Cardiac septum (tissue), 1 donor: Measurements from ENCODE around the gene TMEM88. TPM values are rescaled to one million over a fixed set of nuclear protein-coding genes. Genes with fewer than 3 reads are reported as not detected.
A peak's percentile ranks its signal among the peaks of the same experiment; 100 is the strongest.
"Not testable (repeated sequence)": the region's sequence is repeated elsewhere in the genome, so short reads cannot be mapped to it uniquely, and the experiment has no call there.

ENCODE experiments used
- DNase-seq: peaks from one replicate; pipeline ENCODE4 v3.0.0-alpha.2; 2020; ENCODE audit warnings: low spot score
- intact Hi-C: fragments of 100-400 bp; cut with DNase I; formaldehyde crosslinking; loops from one replicate; pipeline ENCODE4 v1.14.0; 2022
- total RNA-seq: library from RNA; stranded (reverse); fragmentation: NEBNext Ultra II Directional; extraction: Animal tissue kit (Norgen Biotek cat#: 25700); gene quantifications from one replicate; pipeline ENCODE4 v1.2.1, GENCODE V29; 2021
- donor health status: DM: no; HTN: no; CAD: no.

TMEM88 gene
- total RNA-seq, 1 donor from 2014 or later: 14.7 TPM

DNA sequence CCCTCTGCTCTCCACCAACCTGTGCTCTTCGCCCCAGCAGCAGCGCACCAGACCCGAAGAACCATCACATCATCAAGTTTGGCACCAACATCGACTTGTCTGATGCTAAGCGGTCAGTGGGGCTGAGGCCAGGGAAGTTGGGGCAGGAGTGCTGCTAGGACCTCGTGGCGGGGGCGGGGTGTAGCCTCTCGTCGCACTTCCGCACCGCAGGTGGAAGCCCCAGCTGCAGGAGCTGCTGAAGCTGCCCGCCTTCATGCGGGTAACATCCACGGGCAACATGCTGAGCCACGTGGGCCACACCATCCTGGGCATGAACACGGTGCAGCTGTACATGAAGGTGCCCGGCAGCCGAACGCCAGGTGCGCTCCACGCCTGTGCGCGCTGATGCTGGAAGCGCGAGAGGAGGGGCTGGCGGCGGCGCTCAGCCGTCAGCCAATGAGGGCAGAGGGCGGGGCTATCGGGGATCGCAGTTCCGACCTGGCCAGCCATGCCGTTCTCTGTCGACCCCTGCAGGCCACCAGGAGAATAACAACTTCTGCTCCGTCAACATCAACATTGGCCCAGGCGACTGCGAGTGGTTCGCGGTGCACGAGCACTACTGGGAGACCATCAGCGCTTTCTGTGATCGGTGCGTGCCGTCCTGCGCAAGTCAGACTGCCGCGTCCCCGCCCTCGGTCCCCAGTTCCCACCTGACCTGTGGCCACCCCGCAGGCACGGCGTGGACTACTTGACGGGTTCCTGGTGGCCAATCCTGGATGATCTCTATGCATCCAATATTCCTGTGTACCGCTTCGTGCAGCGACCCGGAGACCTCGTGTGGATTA, 3.2 kb upstream of the TMEM88 start:
- intact Hi-C loops: loop anchor here (2.0 to 5.0 kb wide), 2 partner anchors 29 to 109 kb away; no protein-coding TSS in a partner anchor
- peak; percentile 95 for DNase-seq

DNA sequence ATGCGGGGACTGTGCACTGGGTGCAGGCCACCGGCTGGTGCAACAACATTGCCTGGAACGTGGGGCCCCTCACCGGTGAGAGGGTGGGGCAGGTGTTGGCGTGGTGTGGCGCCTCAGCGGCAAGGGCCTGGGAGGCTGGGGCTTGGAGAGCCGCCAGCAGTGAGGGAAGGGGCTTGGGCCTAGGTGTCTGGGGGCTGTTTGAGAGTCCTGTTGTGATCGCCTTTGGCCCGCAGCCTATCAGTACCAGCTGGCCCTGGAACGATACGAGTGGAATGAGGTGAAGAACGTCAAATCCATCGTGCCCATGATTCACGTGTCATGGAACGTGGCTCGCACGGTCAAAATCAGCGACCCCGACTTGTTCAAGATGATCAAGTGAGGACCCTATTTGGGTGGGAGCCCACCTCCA, 2.6 kb upstream of the TMEM88 start:
- DNase-seq: no peak
- intact Hi-C loops: loop anchor here (5.0 kb wide), 1 partner anchor 110 kb away; no protein-coding TSS in a partner anchor

DNA sequence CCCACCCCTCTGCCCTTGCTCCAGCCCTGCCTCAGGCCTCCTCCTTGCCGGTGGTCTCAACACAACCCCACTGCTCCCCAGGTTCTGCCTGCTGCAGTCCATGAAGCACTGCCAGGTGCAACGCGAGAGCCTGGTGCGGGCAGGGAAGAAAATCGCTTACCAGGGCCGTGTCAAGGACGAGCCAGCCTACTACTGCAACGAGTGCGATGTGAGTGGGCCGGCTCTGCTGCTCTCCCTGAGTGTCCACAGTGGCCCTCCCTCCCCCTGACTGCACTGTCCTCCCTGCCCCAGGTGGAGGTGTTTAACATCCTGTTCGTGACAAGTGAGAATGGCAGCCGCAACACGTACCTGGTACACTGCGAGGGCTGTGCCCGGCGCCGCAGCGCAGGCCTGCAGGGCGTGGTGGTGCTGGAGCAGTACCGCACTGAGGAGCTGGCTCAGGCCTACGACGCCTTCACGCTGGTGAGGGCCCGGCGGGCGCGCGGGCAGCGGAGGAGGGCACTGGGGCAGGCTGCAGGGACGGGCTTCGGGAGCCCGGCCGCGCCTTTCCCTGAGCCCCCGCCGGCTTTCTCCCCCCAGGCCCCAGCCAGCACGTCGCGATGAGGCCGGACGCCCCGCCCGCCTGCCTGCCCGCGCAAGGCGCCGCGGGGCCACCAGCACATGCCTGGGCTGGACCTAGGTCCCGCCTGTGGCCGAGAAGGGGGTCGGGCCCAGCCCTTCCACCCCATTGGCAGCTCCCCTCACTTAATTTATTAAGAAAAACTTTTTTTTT, 1.8 kb upstream of the TMEM88 start:
- no peak for DNase-seq
- intact Hi-C loops: loop anchor here (5.0 kb wide), 1 partner anchor 111 kb away; no protein-coding TSS in a partner anchor

DNA sequence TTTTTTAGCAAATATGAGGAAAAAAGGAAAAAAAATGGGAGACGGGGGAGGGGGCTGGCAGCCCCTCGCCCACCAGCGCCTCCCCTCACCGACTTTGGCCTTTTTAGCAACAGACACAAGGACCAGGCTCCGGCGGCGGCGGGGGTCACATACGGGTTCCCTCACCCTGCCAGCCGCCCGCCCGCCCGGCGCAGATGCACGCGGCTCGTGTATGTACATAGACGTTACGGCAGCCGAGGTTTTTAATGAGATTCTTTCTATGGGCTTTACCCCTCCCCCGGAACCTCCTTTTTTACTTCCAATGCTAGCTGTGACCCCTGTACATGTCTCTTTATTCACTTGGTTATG, 1.2 kb upstream of the TMEM88 start:
- intact Hi-C loops: loop anchor here (5.0 kb wide), 1 partner anchor 111 kb away; no protein-coding TSS in a partner anchor
- no peak for DNase-seq

DNA sequence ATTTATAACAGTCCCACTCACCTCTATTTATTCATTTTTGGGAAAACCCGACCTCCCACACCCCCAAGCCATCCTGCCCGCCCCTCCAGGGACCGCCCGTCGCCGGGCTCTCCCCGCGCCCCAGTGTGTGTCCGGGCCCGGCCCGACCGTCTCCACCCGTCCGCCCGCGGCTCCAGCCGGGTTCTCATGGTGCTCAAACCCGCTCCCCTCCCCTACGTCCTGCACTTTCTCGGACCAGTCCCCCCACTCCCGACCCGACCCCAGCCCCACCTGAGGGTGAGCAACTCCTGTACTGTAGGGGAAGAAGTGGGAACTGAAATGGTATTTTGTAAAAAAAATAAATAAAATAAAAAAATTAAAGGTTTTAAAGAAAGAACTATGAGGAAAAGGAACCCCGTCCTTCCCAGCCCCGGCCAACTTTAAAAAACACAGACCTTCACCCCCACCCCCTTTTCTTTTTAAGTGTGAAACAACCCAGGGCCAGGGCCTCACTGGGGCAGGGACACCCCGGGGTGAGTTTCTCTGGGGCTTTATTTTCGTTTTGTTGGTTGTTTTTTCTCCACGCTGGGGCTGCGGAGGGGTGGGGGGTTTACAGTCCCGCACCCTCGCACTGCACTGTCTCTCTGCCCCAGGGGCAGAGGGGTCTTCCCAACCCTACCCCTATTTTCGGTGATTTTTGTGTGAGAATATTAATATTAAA, 638 bp upstream of the TMEM88 start:
- intact Hi-C loops: loop anchor here (5.0 kb wide), 1 partner anchor 112 kb away; no protein-coding TSS in a partner anchor
- DNase-seq: no peak

DNA sequence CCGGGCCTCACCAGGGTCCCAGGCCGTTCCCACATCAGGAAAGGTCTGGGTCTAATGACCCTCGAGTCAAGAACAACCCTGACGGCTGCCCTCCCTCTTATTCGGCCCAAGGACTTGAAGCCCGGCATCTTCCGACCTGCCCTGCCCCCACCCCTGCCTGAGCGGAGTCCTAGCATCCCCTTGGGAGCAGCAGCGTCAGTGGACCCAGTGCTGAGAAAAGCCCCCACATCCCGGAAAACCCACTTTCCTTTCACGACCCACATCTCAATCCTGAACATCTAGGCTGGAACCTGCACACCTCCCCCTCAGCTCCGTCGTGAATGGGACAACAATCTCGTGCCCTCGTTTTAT, 769 bp downstream of the TMEM88 start:
- intact Hi-C loops: loop anchor here (2.0 kb wide), 2 partner anchors 13 to 21 kb away; partner anchors contain the start of gene KDM6B
- DNase-seq: peak; percentile 78

DNA sequence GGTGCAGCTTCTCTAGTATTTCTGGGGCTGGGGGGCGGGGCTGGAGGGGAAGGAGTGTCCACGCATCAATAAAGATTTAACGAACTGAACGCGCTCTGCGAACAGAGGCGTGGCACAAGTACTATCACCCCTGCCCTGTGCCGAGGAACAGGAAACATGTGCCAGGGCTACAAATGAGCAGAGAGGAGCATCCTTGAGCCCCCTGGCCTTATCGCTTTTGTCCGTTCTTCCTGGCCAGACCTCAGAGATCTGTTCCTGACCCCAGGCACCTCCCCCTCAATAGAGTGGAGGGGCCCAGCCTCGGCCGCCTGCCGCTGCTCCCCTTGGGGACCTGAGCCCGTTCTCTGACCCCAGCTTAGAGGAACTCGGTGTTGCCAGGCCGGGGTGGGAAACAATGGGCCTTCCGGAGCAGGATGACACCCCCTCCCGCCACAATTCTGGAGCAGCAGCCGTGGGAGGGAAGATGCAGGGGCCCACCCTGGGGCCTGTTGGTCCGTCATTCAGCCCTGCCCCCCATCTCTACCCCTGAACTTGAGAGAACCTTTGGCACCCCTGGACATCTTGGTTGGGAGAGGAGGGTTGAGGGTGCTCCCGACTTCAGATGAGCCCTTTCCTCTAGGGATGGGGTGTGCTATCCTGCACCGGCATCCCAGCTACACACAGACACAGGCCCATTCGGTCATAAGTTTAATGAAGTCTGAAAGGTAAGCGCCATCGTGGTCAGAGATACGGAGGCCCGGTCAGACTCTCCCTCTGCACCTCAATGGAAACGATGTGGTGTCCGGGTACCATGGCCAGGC, 1.3 kb downstream of the TMEM88 start:
- intact Hi-C loops: loop anchor here (2.0 kb wide), 2 partner anchors 13 to 21 kb away; partner anchors contain the start of gene KDM6B
- DNase-seq: peak; percentile 86

DNA sequence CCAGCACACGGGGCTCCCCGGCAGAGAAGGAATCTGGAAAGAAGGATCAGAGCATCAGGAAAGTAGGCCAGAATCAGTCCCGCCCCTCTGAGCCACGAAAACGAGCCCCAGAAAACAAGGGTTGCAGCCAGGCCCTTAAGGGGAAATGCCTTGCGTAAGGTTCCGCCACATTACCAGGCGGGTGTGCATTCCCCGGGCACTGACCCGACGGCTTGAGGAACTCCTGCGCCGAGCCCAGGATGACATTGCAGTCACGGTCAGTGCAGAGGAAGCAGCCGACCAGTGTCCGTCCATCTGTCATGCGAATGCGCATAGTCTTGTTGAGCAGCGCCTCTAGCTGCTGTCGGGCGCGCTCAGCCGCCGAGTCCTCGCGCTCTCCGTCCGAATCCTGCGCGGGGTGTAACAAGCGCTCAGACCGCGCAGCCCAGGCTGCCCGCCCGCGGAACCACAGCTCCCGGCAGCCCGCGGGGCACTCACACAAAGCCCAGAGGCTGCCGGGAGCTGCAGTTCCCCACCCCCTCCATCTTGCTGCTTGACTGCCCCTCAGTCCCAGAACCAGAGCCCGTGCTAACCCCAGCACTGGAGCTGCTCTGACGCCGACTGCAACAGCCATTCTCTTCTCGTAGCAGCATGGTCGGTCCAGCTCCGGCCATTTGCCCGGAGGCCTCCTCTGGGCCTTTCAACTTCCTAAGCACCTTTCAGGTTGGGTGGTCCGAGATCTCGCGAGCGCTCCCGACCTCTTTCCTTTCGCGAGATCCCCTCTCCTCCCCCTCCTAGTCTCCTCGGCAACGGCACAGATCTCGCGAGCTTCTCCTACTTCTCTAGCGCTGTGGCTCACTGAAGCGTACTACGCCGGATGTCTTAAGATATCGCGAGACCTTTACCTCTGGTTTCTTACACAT, 2.2 kb downstream of the TMEM88 start, which contains the start of gene NAA38:
Gene NAA38 (minus strand): TSS at position 749 of the 902 bp plus-strand sequence. CDS start 96 bp downstream, at position 653.
- DNase-seq: peak; percentile 96
- intact Hi-C loops: loop anchor here (1.0 to 2.0 kb wide), 3 partner anchors 14 to 30 kb away; partner anchors contain the start of gene KDM6B

DNA sequence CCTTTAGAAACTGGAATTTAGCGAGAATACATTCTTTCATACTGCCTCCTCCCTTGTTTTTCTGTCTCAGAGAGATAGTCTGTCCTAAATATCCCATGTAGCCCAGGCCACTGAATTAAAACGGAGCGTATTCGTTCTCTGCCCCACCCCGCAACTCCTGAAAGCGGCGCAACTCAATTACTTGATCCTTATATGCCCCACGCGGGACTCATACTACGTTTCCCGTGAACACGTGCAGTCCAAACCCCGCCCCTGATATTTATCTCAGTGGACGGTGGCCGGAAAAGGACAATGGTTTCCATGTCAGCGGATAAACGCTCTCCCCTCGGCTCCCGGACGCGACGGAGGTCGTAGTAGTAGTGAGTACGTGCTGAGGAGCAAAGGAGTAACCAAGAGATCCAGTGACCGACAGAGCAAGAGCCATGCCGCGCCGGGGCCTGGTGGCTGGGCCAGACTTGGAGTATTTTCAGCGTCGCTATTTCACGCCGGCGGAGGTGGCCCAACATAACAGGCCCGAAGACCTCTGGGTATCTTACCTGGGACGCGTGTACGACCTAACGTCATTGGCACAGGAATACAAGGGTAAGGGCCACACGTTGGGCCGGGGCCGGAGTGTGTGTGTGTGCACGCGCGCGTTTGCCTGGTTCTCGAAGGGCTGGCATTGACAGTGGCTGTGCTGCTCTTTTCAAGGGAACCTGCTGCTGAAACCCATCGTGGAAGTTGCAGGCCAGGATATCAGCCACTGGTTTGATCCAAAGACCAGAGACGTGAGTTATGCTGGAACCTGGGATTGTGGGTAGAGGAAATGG, 3.1 kb downstream of the TMEM88 start, which contains the start of gene CYB5D1:
Gene CYB5D1 (plus strand): TSS at position 291 of the 809 bp plus-strand sequence. CDS start 132 bp downstream, at position 423.
- intact Hi-C loops: loop anchor here (1.0 to 2.0 kb wide), 3 partner anchors 15 to 29 kb away; partner anchors contain the start of gene KDM6B

DNA sequence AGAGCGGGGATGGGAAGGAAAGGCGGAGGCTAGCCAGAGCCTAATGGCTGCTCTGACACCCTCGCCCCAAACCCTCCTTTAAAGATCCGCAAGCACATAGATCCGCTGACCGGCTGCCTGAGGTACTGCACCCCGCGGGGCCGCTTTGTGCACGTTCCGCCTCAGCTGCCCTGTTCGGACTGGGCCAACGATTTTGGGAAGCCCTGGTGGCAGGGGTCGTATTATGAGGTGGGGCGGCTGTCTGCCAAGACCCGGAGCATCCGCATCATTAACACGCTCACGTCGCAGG, 3.6 kb downstream of the TMEM88 start:
- DNase-seq: no peak
- intact Hi-C loops: no loop called here

More for the DNA sequence above, 3.1 kb downstream of the TMEM88 start, which contains the start of gene CYB5D1:
- DNase-seq: peak; percentile 94

DNA sequence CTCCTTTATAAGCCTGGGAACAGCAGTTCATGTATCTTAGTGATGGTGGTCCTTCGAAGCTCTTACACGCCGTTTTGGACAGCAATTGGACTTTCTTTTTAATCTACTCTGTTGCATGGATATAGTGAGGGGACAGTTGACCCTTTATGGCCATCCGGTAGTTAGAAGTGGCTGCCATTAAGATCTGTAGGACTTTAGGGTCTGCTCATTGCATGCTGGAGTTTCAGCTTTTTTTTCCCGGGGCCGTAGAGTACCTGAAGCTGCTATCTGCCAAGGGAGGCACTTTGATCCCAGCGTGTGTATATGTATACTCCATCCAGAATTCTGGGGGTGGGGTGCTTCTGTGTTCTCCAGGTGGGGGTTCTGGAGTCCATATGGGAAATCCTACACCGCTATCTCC, 4.2 kb downstream of the TMEM88 start:
- intact Hi-C loops: no loop called here
- no peak for DNase-seq

DNA sequence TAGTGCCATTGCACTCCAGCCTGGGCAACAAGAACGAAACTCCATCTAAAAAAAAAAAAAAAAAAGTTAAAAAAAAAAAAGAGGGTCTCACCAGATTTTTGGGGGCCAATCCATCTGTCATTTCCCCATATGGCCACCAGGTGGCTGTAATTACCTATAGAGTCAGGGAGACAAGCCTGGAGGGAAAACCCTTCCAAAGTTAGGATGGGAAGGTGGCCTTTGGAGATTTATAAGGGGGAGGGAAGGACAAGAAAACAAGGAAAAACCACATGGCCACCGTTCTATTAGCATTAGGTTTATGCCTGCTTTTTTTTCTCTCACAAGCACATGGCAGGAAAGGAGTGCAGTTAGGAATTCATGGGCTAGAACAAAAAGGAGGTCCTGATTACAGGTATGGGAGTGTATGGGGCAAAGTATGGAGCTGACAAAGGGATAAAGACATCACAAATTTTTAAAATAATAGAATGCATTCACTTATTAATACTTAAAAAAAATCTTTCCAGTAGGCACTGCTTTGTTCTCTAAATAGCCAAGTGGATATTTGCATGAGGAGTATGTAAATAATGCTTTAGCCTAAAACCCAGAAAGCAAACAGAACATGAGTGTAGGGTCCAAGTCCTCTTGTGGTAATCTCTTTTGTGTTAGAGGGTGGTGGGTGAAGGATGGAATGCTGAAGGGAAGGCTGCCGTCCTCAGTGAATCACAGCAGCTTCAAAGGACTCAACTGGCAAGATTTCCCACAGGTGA, 8.0 kb downstream of the TMEM88 start:
- intact Hi-C loops: loop anchor here (1.0 to 2.0 kb wide), 2 partner anchors 126 to 194 kb away; no protein-coding TSS in a partner anchor
- DNase-seq: no peak

DNA sequence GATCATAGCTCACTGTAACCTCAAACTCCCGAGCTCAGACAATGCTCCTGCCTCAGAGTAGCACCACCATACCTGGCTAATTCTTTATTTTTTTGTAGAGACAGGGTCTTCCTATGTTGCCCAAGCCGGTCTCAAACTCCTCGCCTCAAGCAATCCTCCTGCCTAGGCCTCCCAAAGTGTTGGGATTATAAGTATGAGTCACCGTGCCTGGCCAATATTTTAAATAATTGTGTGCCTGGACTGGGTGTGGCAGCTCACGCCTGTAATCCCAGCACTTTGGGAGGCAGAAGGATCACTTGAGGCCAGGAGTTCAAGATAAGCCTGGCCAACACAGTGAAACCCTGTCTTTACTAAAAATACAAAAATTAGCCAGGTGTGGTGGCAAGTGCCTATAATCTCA, 9.5 kb downstream of the TMEM88 start:
- intact Hi-C loops, DNase-seq: not testable (repeated sequence)

DNA sequence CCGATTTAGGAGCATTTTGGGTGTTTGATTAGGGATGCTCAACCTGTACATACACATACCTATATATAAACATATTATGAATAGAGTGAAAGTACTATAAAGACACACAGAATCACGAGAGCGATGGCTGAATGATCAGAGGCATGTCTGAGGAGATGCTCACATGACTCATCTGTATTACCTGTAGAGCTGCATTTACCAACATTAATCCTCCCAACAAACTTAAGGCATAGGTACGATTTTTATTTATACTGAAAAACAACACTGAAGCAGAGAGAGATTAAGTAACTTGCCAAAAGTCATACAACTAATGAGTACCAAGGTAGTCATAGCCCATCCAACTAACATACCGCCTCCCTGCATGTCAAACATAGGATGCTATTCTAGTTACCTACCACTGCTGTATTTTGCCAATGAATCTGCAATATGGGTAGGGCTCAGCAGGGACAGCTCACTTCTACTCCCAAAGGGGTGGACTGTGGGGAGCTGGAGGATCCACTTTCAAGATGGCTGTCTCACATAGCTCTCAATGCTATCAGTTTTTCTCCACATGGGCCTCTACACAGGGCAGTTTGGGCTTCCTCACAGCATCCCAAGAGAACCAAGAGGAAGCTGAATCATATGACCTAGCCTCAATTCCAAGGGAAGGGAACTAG, 10.3 kb downstream of the TMEM88 start:
- intact Hi-C loops: no loop called here

DNA sequence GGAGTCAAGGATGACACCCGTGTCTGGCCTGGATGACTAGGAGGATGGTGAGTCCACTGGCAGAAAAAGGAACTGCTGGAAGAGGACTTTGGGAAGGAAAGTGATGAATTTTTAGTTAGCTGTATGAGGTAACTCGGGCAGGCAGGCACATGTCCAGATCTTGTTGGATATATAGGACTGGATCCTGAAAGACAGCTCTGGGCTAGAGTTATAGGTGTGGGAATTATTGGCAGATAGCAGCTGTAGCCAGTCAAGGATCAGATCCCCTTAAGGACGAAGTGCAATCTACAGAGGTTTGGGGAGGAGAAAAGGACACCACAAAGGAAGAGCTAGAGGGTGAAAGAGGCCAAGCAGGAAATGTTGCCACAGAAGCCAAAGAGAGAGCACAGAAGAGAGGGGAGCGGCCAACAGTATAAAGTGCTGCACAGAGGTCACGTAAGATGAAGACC, 13.0 kb downstream of the TMEM88 start:
- intact Hi-C loops: no loop called here
- DNase-seq: no peak

More for the DNA sequence above, 10.3 kb downstream of the TMEM88 start:
- no peak for DNase-seq

DNA sequence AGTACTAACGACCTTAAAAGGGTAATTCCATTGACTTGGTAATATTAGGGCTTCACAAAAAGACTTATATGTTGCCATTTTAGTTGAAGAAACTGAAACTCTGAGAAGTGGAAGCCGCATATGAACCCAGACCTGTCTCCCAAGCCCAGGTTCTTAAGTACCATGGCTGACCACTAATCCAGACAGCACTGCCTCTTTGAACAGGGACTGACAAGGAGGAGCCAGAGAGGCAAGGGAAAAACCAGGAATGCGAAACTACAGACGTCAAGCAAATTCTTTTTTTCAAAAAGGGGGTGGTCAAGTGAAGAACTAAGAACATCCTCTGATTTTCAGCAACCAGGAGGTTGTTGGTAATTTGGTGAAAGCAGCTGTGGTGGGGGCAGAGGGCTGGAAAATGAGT, 18.2 kb downstream of the TMEM88 start:
- intact Hi-C loops: no loop called here
- DNase-seq: no peak
